Testis (tissue), 2 donors: ENCODE data around the gene LIMA1.
"Not testable (repeated sequence)": the region's sequence is repeated elsewhere in the genome, so short reads cannot be mapped to it uniquely, and the experiment has no call there.

ENCODE experiments used
- POLR2A ChIP-seq: fragments of 450-650 bp; IDR thresholded peaks from one replicate; pipeline ENCODE4 v1.6.1; 2017; ENCODE audit warnings: antibody characterized with exemption, mild to moderate bottlenecking, moderate library complexity
- TF ChIP-seq, protein P1 (sequence below), 3 experiments: fragments of 450-650 bp in 2 of 3; fragments of 200-600 bp in 1 of 3; sonication (generic) in 1 of 3; IDR thresholded peaks; one replicate each; pipeline ENCODE4 v1.5.1; 2016 to 2019; ENCODE audit warnings: antibody characterized with exemption in 3 of 3, mild to moderate bottlenecking in 2 of 3, moderate library complexity in 1 of 3

DNA sequence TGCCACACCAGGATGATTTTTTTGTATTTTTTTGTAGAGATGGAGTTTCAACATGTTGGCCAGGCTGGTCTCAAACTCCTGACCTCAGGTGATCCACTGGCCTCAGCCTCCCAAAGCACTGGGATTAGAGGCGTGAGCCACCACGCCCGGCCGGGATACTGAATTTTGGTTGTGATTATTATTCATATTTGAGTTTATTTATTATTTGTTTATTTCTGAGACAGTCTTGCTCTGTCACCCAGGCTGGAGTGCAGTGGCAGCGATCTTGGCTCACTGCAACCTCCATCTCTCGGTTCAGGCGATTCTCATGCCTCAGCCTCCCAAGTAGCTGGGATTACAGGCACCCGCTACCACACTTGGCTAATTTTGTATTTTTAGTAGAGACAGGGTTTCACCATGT, 30.7 kb upstream of the LIMA1 start:
- TF ChIP-seq, protein P1, sequence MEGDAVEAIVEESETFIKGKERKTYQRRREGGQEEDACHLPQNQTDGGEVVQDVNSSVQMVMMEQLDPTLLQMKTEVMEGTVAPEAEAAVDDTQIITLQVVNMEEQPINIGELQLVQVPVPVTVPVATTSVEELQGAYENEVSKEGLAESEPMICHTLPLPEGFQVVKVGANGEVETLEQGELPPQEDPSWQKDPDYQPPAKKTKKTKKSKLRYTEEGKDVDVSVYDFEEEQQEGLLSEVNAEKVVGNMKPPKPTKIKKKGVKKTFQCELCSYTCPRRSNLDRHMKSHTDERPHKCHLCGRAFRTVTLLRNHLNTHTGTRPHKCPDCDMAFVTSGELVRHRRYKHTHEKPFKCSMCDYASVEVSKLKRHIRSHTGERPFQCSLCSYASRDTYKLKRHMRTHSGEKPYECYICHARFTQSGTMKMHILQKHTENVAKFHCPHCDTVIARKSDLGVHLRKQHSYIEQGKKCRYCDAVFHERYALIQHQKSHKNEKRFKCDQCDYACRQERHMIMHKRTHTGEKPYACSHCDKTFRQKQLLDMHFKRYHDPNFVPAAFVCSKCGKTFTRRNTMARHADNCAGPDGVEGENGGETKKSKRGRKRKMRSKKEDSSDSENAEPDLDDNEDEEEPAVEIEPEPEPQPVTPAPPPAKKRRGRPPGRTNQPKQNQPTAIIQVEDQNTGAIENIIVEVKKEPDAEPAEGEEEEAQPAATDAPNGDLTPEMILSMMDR (IDR thresholded peaks at IDR 0.05), result not testable (repeated sequence)
- TF ChIP-seq POLR2A, result not testable (repeated sequence)
